Keratinocyte (primary cell): ENCODE results near the gene BEGAIN. TPM values are rescaled to one million over a fixed set of nuclear protein-coding genes. Genes with fewer than 3 reads are reported as not detected.

Experiments
- DNase-seq: peaks from one replicate; pipeline ENCODE4 v3.0.0-alpha.2; 2011; ENCODE audit warnings: low read depth, missing footprints, low spot score
- FAIRE-seq: peaks from 2 replicates; lab custom pipeline; 2011; peaks lifted over from hg19 to GRCh38; lab: Jason Lieb, UNC
- H2AFZ ChIP-seq: 2 replicates; pipeline ENCODE4 v1.6.0; 2012; ENCODE audit warnings: low read length, control low read depth, inconsistent platforms; ENCODE audit not compliant: control insufficient read depth
- H3K27ac ChIP-seq: 2 replicates; pipeline ENCODE4 v1.5.1; 2011; ENCODE audit warnings: low read length; ENCODE audit not compliant: control insufficient read depth, insufficient read depth
- H3K27me3 ChIP-seq: 3 replicates; pipeline ENCODE4 v1.6.0; 2011; ENCODE audit warnings: low read length; ENCODE audit not compliant: control insufficient read depth, insufficient read depth; ENCODE audit errors: extremely low read depth
- H3K36me3 ChIP-seq, 2 experiments: 2 replicates in 1 of 2; 3 replicates in 1 of 2; pipeline ENCODE4 v1.5.1; 2011; ENCODE audit warnings: low read length in 2 of 2, mild to moderate bottlenecking in 1 of 2; ENCODE audit not compliant: control insufficient read depth in 2 of 2, insufficient read depth in 2 of 2; ENCODE audit errors: extremely low read depth in 1 of 2
- H3K4me1 ChIP-seq: 3 replicates; pipeline ENCODE4 v1.5.1; 2011; ENCODE audit warnings: low read length; ENCODE audit not compliant: control insufficient read depth, insufficient read depth; ENCODE audit errors: extremely low read depth
- H3K4me2 ChIP-seq: 3 replicates; pipeline ENCODE4 v1.6.0; 2011; ENCODE audit warnings: low read depth, low read length; ENCODE audit not compliant: control insufficient read depth, insufficient read depth; ENCODE audit errors: extremely low read depth
- H3K4me3 ChIP-seq, 3 experiments: fragments of 200-600 bp in 1 of 3; sonication (generic) in 1 of 3; 2 replicates in 2 of 3; 3 replicates in 1 of 3; pipeline ENCODE4 v1.5.1; 2011 to 2016; ENCODE audit warnings: low read length in 3 of 3, mild to moderate bottlenecking in 3 of 3, control low read depth in 2 of 3, inconsistent platforms in 1 of 3, low read depth in 1 of 3, mixed read lengths in 1 of 3, mixed run types in 1 of 3, moderate library complexity in 1 of 3; ENCODE audit not compliant: control insufficient read depth in 2 of 3, insufficient read depth in 2 of 3; ENCODE audit errors: extremely low read depth in 1 of 3
- H3K79me2 ChIP-seq: 2 replicates; pipeline ENCODE4 v1.6.0; 2012; ENCODE audit warnings: low read length; ENCODE audit not compliant: control insufficient read depth, insufficient read depth
- H3K9ac ChIP-seq: 3 replicates; pipeline ENCODE4 v1.6.0; 2011; ENCODE audit warnings: low read length; ENCODE audit not compliant: control insufficient read depth, insufficient read depth; ENCODE audit errors: extremely low read depth
- H3K9me1 ChIP-seq: 3 replicates; pipeline ENCODE4 v1.6.0; 2011; ENCODE audit warnings: low read length; ENCODE audit not compliant: control insufficient read depth, insufficient read depth; ENCODE audit errors: extremely low read depth
- H3K9me3 ChIP-seq: 2 replicates; pipeline ENCODE4 v1.5.1; 2012; ENCODE audit warnings: low read depth, low read length; ENCODE audit not compliant: control insufficient read depth
- H4K20me1 ChIP-seq: 3 replicates; pipeline ENCODE4 v1.6.0; 2011; ENCODE audit warnings: low read length; ENCODE audit not compliant: control insufficient read depth, insufficient read depth; ENCODE audit errors: extremely low read depth
- CTCF ChIP-seq, 3 experiments: IDR thresholded peaks in 1 of 3; conservative IDR thresholded peaks in 1 of 3; optimal IDR thresholded peaks in 1 of 3; 2 replicates in 2 of 3; 3 replicates in 1 of 3; pipeline versions ENCODE3 to v1.5.1; 2011; ENCODE audit warnings: low read length in 3 of 3, mild to moderate bottlenecking in 3 of 3, moderate library complexity in 2 of 3, control low read depth in 1 of 3, inconsistent platforms in 1 of 3; ENCODE audit not compliant: insufficient read depth in 2 of 3; ENCODE audit errors: extremely low read depth in 1 of 3
- EZH2 ChIP-seq: IDR thresholded peaks from one replicate; pipeline ENCODE4 v1.6.1; 2012; ENCODE audit warnings: inconsistent platforms, mild to moderate bottlenecking, low read length, moderate library complexity
- dilution Hi-C: fragments of 300-500 bp; cut with MboI; formaldehyde crosslinking; loops from one replicate; pipeline ENCODE4 v1.7.0; 2020; ENCODE audit warnings: low sequenced_read_pairs; ENCODE audit not compliant: extremely low pct_ligation_motif_present
- polyA plus RNA-seq, 5 experiments: library from polyadenylated mRNA; depleted of rRNA in 3 of 5; stranded (reverse) in 3 of 5; stranded (forward) in 1 of 5; unstranded in 1 of 5; fragments of >200 nt; gene quantifications; 1 replicate in 1 of 5; 2 replicates in 3 of 5; 3 replicates in 1 of 5; pipeline versions ENCODE4 v1.2.1 to v1.2.3, GENCODE V29; 2011 to 2012; ENCODE audit warnings: missing spikeins in 2 of 5, low read depth in 1 of 5, low replicate concordance in 1 of 5

BEGAIN gene
- polyA plus RNA-seq, 1 donor (not counting 4 experiments of a cell fraction or from before 2014, with no cell fraction given): 0.25 TPM

DNA sequence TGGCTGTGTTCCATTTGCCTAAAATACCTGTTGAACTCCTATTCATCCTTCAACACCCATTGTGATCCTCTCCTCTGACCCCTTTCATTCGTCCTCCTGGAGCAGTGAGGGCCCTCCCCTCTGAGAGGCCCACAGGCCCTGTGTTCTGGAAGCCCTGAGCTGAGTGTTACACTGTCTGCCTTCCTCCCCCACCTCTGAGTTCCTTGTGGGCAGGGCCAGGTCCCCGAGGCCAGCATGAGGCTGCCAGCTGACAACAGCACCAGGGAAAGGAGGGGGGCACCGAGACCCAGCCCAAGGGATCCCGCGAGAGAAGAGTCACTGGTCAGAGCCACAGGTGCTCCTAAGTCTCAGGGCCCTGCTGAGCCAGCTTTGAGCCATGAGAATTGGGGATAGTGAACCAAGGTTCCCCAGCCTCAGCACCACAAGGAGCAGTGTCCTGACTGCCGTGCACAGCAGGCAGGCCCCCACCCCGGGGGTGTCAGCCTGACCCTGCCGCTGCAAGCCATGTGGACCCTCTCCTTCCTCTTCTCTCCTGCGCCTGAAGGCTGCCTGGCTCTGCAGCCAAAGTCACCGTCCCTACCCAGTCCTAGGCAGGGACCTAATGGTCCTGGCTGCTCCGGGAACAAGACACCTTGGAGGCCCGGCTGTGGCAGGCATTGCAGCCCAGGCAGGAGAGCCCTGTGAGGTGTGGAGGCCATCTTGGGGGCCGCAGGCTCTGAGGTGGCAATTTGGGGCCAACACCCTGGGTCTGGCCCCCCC lies 52.5 kb downstream of the BEGAIN start:
- FAIRE-seq: no peak
- H3K27me3 ChIP-seq: no peaks in the 10 kb centered on the region
- H2AFZ ChIP-seq: no peak overlapping the region
- no peaks in the 10 kb centered on the region for H3K9me3 ChIP-seq
- no peak overlapping the region for H3K4me2 ChIP-seq
- no peaks in the 10 kb centered on the region for H3K9me1 ChIP-seq
- DNase-seq: no peak
- dilution Hi-C loops: no loop called here
- no peak overlapping the region for H3K27ac ChIP-seq
- H4K20me1 ChIP-seq: no peaks in the 10 kb centered on the region
- H3K36me3 ChIP-seq: no peaks in the 10 kb centered on the region
- peaks cover 10% of the 10 kb centered on the region for H3K4me1 ChIP-seq
- no peak overlapping the region for H3K4me3 ChIP-seq
- no peak for TF ChIP-seq CTCF (optimal IDR thresholded peaks at IDR 0.05 in 1 of 3, IDR thresholded peaks at IDR 0.05 in 1 of 3, conservative IDR thresholded peaks at IDR 0.05 in 1 of 3; ENCODE audit: extremely low read depth in 1 of 3, insufficient read depth in 2 of 3, low read length in 3 of 3)
- H3K79me2 ChIP-seq: no peaks in the 10 kb centered on the region
- H3K9ac ChIP-seq: no peak overlapping the region

- H3K79me2 ChIP-seq: no peaks in the 10 kb centered on the region
- H3K36me3 ChIP-seq: no peaks in the 10 kb centered on the region
- no peaks in the 10 kb centered on the region for H3K9me1 ChIP-seq
- no peaks in the 10 kb centered on the region for H3K9me3 ChIP-seq
- no peaks in the 10 kb centered on the region for H3K27me3 ChIP-seq
- FAIRE-seq (no peak), DNase-seq (no peak)
- TF ChIP-seq CTCF (optimal IDR thresholded peaks at IDR 0.05 in 1 of 3, IDR thresholded peaks at IDR 0.05 in 1 of 3, conservative IDR thresholded peaks at IDR 0.05 in 1 of 3; ENCODE audit: extremely low read depth in 1 of 3, insufficient read depth in 2 of 3, low read length in 3 of 3) (no peak), EZH2 (no peak)
- H3K4me1 ChIP-seq: peaks cover 10% of the 10 kb centered on the region
- H3K4me2 ChIP-seq: no peak overlapping the region
- no peak overlapping the region for H3K4me3 ChIP-seq
- H2AFZ ChIP-seq: no peak overlapping the region
- no peak overlapping the region for H3K9ac ChIP-seq
- dilution Hi-C loops: no loop called here
- H4K20me1 ChIP-seq: no peaks in the 10 kb centered on the region
- H3K27ac ChIP-seq: no peak overlapping the region
These were observed 53.3 kb downstream of the BEGAIN start for GRCh38 chr14:100533656-100534485.
